Transverse colon (tissue), 4 donors: ENCODE results near the gene IGSF3.
"Not testable (repeated sequence)": the region's sequence is repeated elsewhere in the genome, so short reads cannot be mapped to it uniquely, and the experiment has no call there.

Experiments used
- CTCF ChIP-seq, 5 experiments: fragments of 200-600 bp in 3 of 5; fragments of 450-650 bp in 2 of 5; sonication (generic) in 3 of 5; IDR thresholded peaks; 1 replicate in 2 of 5; 2 replicates in 3 of 5; pipeline ENCODE4 v1.5.1; 2016 to 2017; ENCODE audit warnings: antibody characterized with exemption in 5 of 5, inconsistent platforms in 3 of 5, mild to moderate bottlenecking in 2 of 5, moderate library complexity in 1 of 5
- EP300 ChIP-seq: sonication (generic); formaldehyde crosslinking; IDR thresholded peaks from one replicate; pipeline ENCODE4 v1.6.1; 2017; ENCODE audit warnings: antibody characterized with exemption, low read depth
- POLR2A ChIP-seq: fragments of 450-650 bp; IDR thresholded peaks from one replicate; pipeline ENCODE4 v1.6.1; 2016; ENCODE audit warnings: antibody characterized with exemption, mild to moderate bottlenecking, moderate library complexity
- POLR2AphosphoS5 ChIP-seq, 3 donors: sonication (generic); formaldehyde crosslinking; IDR thresholded peaks; one replicate each; pipeline ENCODE4 v1.6.1; 2016; ENCODE audit warnings: antibody characterized with exemption in 3 of 3

- TF ChIP-seq CTCF (IDR thresholded peaks at IDR 0.05); POLR2A; EP300; POLR2AphosphoS5 (IDR thresholded peaks at IDR 0.05): not testable (repeated sequence)
Observed at GRCh38 chr1:116631996-116632925, 35.3 kb downstream of the IGSF3 start.
